Measurements from ENCODE around the gene SHC1.

Gene SHC1

GRCh38 chr1:154971341-154971998, 923 bp upstream of the SHC1 start:
- DNase-seq, result no peak

GRCh38 chr1:154969860-154970452, 591 bp downstream of the SHC1 start:
- DNase-seq, result no peak

- DNase-seq, result no peak
Measured at GRCh38 chr1:154969246-154969645, 1.3 kb downstream of the SHC1 start.

- DNase-seq, result no peak
Measured at GRCh38 chr1:154968731-154969130, 1.8 kb downstream of the SHC1 start.

- DNase-seq, result no peak
Measured at GRCh38 chr1:154967331-154967950, 3.1 kb downstream of the SHC1 start.

- no peak for DNase-seq
Measured at GRCh38 chr1:154966111-154966510, 4.4 kb downstream of the SHC1 start.

- DNase-seq, result no peak
Measured at GRCh38 chr1:154964359-154964758, 6.2 kb downstream of the SHC1 start.

- DNase-seq, result no peak
Measured at GRCh38 chr1:154963643-154964042, 6.9 kb downstream of the SHC1 start.

GRCh38 chr1:154962795-154963330, 7.7 kb downstream of the SHC1 start:
- DNase-seq, result no peak

GRCh38 chr1:154962156-154962749, 8.3 kb downstream of the SHC1 start:
- DNase-seq, result no peak

- peak; percentile 42 for DNase-seq
Measured at GRCh38 chr1:154961207-154962155, 9.1 kb downstream of the SHC1 start, which contains the start of gene PYGO2. Gene PYGO2, minus strand, starts transcription at chr1:154961782. Its CDS starts 206 bp downstream, at chr1:154961576.

- no peak for DNase-seq
Measured at GRCh38 chr1:154960446-154961136, 10.0 kb downstream of the SHC1 start.

GRCh38 chr1:154959426-154959780, 11.1 kb downstream of the SHC1 start:
- DNase-seq, result no peak

GRCh38 chr1:154958681-154959425, 11.7 kb downstream of the SHC1 start:
- DNase-seq, result peak; percentile 18

- DNase-seq, result no peak
Measured at GRCh38 chr1:154958036-154958435, 12.5 kb downstream of the SHC1 start.

- DNase-seq, result no peak
Measured at GRCh38 chr1:154957091-154957657, 13.4 kb downstream of the SHC1 start.

- DNase-seq, result no peak
Measured at GRCh38 chr1:154956544-154956941, 14.0 kb downstream of the SHC1 start.

- peak; percentile 81 for DNase-seq
Measured at GRCh38 chr1:154955718-154956543, 14.6 kb downstream of the SHC1 start, which contains the start of gene PBXIP1. Gene PBXIP1, minus strand, starts transcription at chr1:154956099. Its CDS starts 2,378 bp downstream, at chr1:154953721.

- DNase-seq, result peak; percentile 52
Measured at GRCh38 chr1:154955039-154955717, 15.4 kb downstream of the SHC1 start.

Measured in DMS79 (cell line).